A172 (cell line): ENCODE data around the gene HEATR9. TPM values are rescaled to one million over a fixed set of nuclear protein-coding genes. Genes with fewer than 3 reads are reported as not detected.

Experiments
- DNase-seq: peaks from one replicate; pipeline ENCODE4 v3.0.0-alpha.2; 2015; ENCODE audit warnings: low spot score
- total RNA-seq: library from RNA; depleted of rRNA; stranded (reverse); fragments of >200 nt; shearing (Covaris generic); gene quantifications from 2 replicates; pipeline ENCODE4 v1.2.3, GENCODE V29; 2014; rRNA removed

HEATR9 gene
- total RNA-seq, 1 experiment from 2014 or later: not detected

GRCh38 chr17:35808962-35809854, 59.5 kb downstream of the HEATR9 start, which contains the start of gene TAF15:
TSS of gene TAF15 (plus strand) at chr17:35809484. CDS start at chr17:35809570, 86 bp downstream.
- DNase-seq: peak; percentile 98

- no peak for DNase-seq
Measured at GRCh38 chr17:35808240-35808961, 60.3 kb downstream of the HEATR9 start.

- DNase-seq: peak; percentile 43
Measured at GRCh38 chr17:35807371-35808144, 61.1 kb downstream of the HEATR9 start.

Other genes starting within 250 kb of the HEATR9 start
- 0.69 and 0.98 TPM in 2 replicates for gene RASL10B, start 137.3 kb downstream of the HEATR9 start, total RNA-seq
- gene GAS2L2, start 115.7 kb downstream of the HEATR9 start, total RNA-seq: not detected in 2 replicates
- not detected in 2 replicates for gene C17orf50, start 108.0 kb downstream of the HEATR9 start, total RNA-seq
- 0.57 and 1.6 TPM in 2 replicates for gene MMP28, start 73.2 kb downstream of the HEATR9 start, total RNA-seq
- gene TAF15, start 59.4 kb downstream of the HEATR9 start, total RNA-seq: 20.3 and 31.1 TPM in 2 replicates
- gene CCL5, start 11.5 kb upstream of the HEATR9 start, total RNA-seq: not detected in 2 replicates
- gene RDM1, start 61.9 kb upstream of the HEATR9 start, total RNA-seq: 7.1 and 8.1 TPM in 2 replicates
- gene LYZL6, start 74.8 kb upstream of the HEATR9 start, total RNA-seq: not detected in 2 replicates
- not detected in 2 replicates for gene CCL16, start 112.6 kb upstream of the HEATR9 start, total RNA-seq
- not detected in 2 replicates for gene CCL14, start 117.8 kb upstream of the HEATR9 start, total RNA-seq
- gene CCL15, start 132.7 kb upstream of the HEATR9 start, total RNA-seq: not detected in 2 replicates
- not detected in 2 replicates for gene CCL23, start 149.1 kb upstream of the HEATR9 start, total RNA-seq
- gene CCL18, start 195.4 kb upstream of the HEATR9 start, total RNA-seq: not detected in 2 replicates
- not detected in 2 replicates for gene CCL3, start 221.3 kb upstream of the HEATR9 start, total RNA-seq
- gene CCL4, start 234.9 kb upstream of the HEATR9 start, total RNA-seq: not detected in 2 replicates